HG03565 (cell line): ENCODE results near the gene ADTRP.
"Not testable (repeated sequence)": the region's sequence is repeated elsewhere in the genome, so short reads cannot be mapped to it uniquely, and the experiment has no call there.

Experiments used
- ATAC-seq: cut with Tn5 transposase; IDR thresholded peaks from one replicate; pipeline ENCODE4 v1.9.1; 2021; ENCODE audit warnings: mild to moderate bottlenecking, moderate library complexity; ENCODE audit not compliant: unreplicated experiment

The ADTRP gene

GRCh38 chr6:11702500-11703130 is 76.0 kb downstream of the ADTRP start:
- ATAC-seq = no peak

DNA sequence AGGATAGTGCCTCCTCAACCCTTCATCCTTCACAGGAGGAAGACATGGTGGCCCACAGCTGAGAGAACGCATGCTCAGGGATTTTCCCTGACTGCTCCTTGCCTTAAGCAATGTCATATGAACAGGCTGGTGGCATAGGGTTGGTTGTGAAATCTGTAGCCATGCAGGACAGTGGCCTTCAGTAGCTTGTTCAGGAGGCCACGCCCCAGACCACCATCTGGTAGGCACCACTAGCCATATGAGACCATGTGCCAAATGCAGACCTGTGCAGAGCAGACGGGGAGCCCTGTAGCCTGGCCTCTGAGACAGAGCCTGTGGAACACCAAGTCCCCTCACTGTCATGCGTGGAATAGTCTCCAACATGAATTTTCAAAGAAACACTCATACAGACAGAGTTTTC is 76.5 kb downstream of the ADTRP start:
- no peak for ATAC-seq

GRCh38 chr6:11701573-11701972 is 77.0 kb downstream of the ADTRP start:
- ATAC-seq = no peak

DNA sequence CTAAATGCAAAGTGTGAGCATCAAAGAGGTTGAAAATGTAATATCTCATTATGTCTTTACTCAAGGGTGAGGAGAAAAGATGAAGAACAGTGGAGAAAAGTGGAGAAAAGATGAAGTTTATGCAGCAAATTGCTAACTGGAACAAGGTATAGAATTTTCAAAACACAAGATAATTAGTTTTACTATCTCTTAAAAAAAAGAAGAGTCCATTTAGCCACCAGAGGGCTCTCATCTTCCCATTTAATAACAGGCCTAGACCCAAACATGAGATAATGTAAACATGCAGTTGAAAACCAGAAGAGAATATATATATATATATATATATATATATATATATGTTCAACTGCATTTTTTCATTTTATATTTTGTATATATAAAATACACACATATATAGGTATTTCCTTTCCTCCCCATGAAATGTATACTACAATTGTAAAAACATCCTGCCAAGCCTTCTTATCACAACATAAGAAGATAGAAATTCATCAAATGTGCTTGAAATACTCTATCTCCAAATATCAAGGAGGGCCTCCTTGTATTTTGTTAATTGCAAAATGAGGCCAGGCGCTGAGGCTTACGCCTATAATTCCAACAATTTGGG is 78.4 kb downstream of the ADTRP start:
- no peak for ATAC-seq

- ATAC-seq = no peak
These were observed 79.0 kb downstream of the ADTRP start for GRCh38 chr6:11699576-11699975.

GRCh38 chr6:11692451-11693376 is 85.9 kb downstream of the ADTRP start:
- no peak for ATAC-seq

DNA sequence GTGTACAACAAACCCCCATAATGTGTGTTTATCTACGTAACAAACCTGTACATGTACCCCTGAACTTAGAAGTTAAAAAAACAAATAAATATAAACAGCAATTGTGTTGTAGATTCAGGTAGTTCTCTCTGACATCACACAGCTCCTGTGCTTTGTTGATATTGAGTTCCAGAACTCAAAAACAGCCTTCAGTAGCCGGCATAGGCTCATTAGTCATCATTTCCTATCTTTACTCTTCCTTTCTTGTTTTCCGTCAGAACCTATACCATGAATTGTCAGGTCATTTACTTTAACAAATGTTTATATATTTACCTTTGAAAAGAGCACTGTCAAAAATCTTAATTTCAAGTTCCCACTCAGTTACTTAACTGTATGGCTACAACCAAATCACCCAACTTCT is 88.8 kb downstream of the ADTRP start:
- ATAC-seq = no peak

DNA sequence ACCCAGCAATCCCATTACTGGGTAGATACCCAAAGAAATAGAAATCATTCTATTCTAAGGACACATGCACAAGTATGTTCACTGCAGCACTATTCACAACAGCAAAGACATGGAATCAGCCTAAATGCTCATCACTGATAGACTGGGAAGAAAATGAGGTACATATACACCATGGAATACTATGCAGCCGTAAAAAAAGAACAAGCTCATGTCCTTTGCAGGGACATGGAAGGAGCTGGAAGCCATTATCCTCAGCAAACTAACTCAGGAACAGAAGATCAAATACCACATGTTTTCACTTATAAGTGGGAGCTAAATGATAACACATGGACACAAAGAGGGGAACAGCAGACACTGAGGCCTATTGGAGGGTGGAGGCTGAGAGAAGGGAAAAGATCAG is 89.2 kb downstream of the ADTRP start:
- not testable (repeated sequence) for ATAC-seq

DNA sequence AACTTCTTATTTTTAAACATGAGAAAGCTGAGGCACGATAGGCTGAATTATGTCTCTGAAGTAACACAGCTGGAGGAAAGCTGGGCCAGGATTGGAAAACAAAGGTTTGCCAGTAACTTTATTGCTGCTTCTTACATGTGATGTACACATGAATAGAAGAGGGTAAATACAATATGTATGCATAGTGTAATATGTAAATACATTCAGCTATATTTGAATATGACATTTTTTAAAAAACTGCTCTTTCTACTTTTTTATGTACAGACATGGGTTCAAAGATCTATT is 90.2 kb downstream of the ADTRP start:
- no peak for ATAC-seq

GRCh38 chr6:11685481-11686093 is 93.0 kb downstream of the ADTRP start:
- ATAC-seq = no peak

DNA sequence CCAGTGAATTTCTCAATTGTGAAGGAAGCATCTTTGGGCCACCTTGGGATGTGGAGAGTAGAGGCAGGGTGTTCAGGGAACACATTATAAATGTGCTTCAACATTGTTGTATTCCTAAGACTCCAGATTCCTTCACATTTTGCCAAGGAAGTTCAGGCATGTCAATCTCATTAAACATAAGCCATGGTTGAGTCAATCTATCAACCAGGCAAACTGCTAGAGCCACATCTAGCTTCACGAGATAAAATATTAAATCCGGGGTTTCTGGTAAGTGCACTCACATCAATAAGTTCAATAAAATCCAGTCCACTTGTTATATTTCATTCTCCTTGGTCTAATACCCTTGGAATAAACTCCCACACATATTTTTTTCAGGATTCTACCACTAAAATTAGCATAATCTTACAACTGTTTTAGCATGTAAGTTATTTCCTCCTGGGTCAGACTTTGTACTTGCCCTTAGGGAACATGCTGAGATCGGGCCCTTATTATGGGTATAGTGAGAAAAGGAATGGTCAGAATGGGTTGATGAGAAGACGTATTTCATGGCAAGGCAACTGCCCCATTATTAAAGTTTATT is 93.6 kb downstream of the ADTRP start:
- no peak for ATAC-seq

DNA sequence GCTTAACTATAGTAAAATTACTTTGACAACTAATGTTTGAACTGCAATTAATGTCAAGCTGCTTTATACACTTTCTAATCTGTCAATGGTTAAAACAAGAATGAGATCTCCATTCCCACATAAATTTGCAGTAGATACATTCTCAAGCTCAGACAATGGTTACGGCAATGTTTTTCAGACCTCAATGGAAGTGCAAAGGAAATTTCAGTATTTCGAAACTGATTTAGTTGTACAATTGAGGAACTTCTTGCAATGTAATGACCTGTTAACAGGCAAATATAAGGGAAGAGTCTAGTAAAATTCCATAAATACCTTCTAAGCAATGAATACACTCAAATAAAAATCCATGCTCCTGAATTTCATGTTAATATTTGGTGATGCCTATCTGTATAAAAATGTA is 94.7 kb downstream of the ADTRP start:
- no peak for ATAC-seq

GRCh38 chr6:11682561-11682975 is 96.0 kb downstream of the ADTRP start:
- ATAC-seq = no peak

DNA sequence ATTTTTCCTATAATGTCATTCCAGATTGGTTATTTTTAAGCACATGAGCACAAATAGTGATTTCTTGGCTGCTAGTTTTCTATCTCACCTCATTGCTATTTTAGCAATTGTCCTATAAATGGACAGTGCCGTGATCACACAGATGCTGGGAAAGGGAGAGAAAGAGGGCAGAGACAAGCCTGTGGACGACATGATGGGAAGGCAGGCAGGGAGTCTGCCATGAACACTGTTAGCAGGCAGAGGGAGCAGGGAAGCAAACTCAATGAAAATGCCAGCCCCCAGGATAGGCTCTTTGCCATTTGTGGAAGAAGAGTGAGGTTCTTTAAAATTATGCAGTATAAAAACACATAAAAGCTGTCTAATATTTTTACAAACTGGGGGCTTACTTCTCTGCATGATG is 96.8 kb downstream of the ADTRP start:
- ATAC-seq = no peak

DNA sequence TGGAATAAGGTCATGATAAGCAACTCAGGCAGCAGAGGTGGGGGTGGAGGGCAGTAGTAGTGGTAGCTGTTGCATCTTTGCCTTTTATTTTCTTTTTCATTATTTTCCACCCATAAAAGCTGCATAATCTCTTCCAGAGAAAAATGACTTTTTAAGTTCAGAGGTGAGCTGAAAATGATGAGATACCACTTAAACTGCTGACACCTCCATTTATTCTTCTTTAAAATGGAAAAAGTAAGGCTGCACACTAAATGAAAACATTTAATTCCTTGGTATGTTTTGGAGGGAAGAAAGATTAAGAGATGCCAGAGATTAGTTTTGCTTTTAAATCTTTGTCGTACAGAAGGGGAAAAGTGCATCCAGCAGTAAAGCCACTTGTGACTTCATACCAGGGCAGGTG is 97.2 kb downstream of the ADTRP start:
- ATAC-seq = no peak

- not testable (repeated sequence) for ATAC-seq
These were observed 98.1 kb downstream of the ADTRP start for GRCh38 chr6:11680479-11680878.

DNA sequence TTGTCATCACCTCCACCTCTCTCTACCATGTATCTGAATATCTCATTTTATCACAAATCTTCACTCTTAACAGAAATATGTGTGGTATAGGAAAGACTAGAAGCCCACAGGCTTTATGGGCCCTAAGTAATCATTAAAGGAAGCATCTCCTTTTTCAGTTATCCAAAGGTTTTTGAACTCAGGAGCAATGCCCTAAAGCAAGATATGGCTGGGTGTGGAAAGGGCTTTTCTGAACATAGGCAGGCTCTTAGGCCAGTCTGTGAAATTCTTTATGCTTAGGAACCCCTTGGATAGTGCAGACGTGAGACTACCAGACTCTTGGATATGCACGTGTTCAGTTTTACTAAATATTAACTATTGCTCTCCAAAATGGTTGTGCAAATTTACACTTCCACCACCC is 99.5 kb downstream of the ADTRP start:
- no peak for ATAC-seq

DNA sequence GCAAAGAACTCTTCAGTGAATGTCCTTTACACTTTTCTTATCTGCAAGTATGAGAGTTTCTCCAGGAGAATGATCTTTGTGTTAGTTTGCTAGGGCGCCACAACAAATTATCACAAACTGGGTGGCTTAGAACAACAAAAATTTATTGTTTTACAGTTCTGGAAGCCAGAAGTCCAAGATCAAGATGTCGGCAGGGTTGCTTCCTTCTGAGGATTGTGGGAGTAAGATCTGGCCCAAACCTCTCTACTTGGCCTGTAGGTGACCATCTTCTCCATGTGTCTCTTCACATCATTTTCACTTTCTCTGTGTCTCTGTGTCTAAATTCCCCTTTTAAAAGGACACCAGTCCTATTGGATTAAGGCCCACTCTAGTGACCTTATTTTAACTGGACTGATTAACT is 103.0 kb downstream of the ADTRP start:
- ATAC-seq = no peak

DNA sequence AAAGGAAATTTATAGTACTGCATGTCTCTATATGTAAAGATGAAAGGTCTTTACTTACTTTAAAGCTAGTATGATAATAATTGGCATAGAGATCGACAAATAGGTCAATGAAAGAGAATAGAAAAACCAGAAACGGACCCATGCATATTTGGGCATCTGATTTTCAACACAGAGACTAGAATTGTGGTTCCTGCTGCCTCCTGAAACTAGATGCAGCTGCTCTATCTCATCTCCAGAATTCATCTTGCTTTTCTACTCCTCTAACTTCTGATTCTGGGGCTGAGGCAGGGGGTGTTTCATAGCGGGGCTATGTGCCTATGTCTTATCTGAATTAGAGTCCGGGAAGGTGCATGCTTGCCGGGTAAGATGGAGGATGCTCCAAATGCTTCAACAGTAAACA is 105.9 kb downstream of the ADTRP start:
- no peak for ATAC-seq

- ATAC-seq = no peak
These were observed 106.3 kb downstream of the ADTRP start for GRCh38 chr6:11672256-11672655.

- ATAC-seq = no peak
These were observed 108.9 kb downstream of the ADTRP start for GRCh38 chr6:11669696-11670095.
